Measurements from ENCODE around the gene SCAP.

SCAP gene

DNA sequence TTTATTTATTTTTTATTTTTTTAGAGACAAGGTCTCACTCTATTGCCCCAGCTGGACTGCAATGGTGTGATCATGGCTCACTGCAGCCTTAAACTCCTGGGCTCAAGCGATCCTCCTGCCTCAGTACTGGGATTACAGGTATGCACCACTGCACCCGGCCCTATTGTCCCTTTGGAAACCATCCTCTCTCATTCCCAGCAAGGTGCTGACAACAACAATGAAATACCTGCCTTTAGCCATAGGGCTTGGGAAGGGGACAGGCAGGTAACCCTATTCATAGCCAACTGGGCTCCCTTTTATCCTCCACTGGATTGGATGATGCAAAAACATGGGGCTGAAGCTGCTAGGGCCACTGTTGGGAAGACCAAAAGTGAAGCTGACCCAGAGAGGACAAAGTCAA is 43.1 kb downstream of the SCAP start:
- TF ChIP-seq, protein P1, sequence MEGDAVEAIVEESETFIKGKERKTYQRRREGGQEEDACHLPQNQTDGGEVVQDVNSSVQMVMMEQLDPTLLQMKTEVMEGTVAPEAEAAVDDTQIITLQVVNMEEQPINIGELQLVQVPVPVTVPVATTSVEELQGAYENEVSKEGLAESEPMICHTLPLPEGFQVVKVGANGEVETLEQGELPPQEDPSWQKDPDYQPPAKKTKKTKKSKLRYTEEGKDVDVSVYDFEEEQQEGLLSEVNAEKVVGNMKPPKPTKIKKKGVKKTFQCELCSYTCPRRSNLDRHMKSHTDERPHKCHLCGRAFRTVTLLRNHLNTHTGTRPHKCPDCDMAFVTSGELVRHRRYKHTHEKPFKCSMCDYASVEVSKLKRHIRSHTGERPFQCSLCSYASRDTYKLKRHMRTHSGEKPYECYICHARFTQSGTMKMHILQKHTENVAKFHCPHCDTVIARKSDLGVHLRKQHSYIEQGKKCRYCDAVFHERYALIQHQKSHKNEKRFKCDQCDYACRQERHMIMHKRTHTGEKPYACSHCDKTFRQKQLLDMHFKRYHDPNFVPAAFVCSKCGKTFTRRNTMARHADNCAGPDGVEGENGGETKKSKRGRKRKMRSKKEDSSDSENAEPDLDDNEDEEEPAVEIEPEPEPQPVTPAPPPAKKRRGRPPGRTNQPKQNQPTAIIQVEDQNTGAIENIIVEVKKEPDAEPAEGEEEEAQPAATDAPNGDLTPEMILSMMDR (IDR thresholded peaks at IDR 0.05; ENCODE audit: low read depth, low read length, missing control alignments) = no peak
- no peak for DNase-seq

DNA sequence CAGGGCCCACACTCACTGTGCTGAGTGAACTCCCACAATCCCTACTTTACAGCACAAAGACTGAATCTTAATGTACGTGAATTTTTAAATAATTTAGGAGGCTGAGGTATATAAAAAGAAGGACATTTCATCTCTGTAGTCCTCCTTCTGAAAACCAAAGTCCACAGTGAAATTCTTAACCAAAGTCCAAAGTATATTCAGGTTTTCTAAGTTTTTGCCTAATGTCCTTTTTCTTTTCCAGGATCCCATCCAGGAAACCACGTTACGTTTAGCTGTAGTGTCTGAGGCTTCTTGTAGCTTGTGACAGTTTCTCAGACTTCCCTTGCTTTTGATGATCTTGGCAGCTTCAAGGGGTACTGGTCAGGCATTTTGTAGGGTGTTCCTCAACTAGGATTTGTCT is 44.5 kb downstream of the SCAP start:
- Histone ChIP-seq H3K36me3 (replicated peaks) (peaks cover 5% of the 10 kb centered on the region), H3K27me3 (replicated peaks) (no peaks in the 10 kb centered on the region), H3K27ac (no peak overlapping the region), H3K4me3 (ENCODE audit: low read depth, low read length) (no peak overlapping the region)
- in situ Hi-C loops (cut with HindIII; ENCODE audit: low pct_ligation_motif_present, low sequenced_read_pairs) = no loop called here
- TF ChIP-seq, protein P1 (IDR thresholded peaks at IDR 0.05; ENCODE audit: low read depth, low read length, missing control alignments) = no peak
- no peak for DNase-seq

More for the DNA sequence above, 43.1 kb downstream of the SCAP start:
- Histone ChIP-seq H3K36me3 (replicated peaks) (peaks cover 5% of the 10 kb centered on the region), H3K27ac (no peak overlapping the region), H3K27me3 (replicated peaks) (no peaks in the 10 kb centered on the region), H3K4me3 (ENCODE audit: low read depth, low read length) (no peak overlapping the region)
- in situ Hi-C loops (cut with HindIII; ENCODE audit: low pct_ligation_motif_present, low sequenced_read_pairs) = no loop called here

DNA sequence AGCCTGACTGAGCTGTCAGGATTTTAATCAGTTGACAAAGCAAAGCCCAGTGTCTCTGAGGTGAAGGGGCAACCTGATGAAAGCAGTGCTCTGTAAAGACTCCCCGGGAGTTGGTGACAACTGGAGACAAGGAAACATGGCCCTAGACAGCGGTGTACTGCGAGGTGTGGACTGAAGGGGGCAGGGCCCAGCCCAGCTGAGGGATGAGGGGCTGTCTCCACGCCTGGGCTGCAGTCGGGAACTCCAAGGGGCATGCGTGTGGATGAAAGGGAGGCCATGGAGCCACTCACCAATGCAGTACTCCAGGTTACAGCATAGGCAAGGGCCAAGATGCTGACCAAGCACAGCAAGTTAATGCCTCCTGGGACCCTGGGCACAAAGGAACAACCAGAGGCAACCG is 45.1 kb downstream of the SCAP start:
- no peaks in the 10 kb centered on the region for H3K27me3 ChIP-seq (replicated peaks)
- H3K27ac ChIP-seq = no peak overlapping the region
- H3K4me3 ChIP-seq (ENCODE audit: low read depth, low read length) = no peak overlapping the region
- H3K36me3 ChIP-seq (replicated peaks) = peaks cover 5% of the 10 kb centered on the region
- TF ChIP-seq, protein P1 (IDR thresholded peaks at IDR 0.05; ENCODE audit: low read depth, low read length, missing control alignments) = no peak
- in situ Hi-C loops (cut with HindIII; ENCODE audit: low pct_ligation_motif_present, low sequenced_read_pairs) = no loop called here
- DNase-seq = no peak

DNA sequence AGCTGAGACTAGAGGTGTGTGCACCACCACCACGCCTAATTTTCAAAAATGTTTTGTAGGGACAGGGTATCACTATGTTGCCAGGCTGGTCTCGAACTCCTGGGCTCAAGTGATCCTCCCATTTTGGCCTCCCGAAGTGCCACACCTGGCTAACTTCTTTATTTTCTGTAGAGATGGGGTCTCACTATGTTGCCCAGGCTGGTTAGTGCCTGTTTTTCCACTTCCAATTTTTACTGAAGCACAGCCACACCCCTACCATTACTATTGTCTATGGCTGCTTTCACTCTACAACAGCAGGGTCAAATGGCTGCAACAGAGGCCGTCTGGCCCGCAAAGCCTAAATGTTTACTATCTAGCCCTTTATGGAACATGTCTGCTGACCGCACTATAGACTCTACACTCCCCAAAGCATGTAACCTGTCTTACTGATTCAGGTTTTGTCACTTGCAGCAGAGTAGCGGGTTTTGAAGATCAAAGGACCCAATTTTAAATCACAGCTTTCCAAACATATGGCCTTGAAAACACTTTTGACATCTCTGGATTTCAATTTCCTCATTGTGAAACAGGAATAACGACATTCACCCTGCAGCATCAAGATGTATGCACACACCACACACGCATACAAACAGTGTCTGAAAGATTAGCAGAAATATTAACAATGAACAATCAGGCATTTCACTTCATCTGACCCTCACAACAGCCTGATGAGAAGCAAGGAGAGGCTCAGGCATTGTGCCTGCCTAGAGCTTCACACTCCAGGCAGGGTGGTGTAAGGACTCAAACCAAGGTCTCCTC is 46.1 kb downstream of the SCAP start:
- H3K36me3 ChIP-seq (replicated peaks) = peaks cover 5% of the 10 kb centered on the region
- no peak for DNase-seq
- TF ChIP-seq, protein P1 (IDR thresholded peaks at IDR 0.05; ENCODE audit: low read depth, low read length, missing control alignments) = no peak
- no peak overlapping the region for H3K4me3 ChIP-seq (ENCODE audit: low read depth, low read length)
- in situ Hi-C loops (cut with HindIII; ENCODE audit: low pct_ligation_motif_present, low sequenced_read_pairs) = no loop called here
- H3K27me3 ChIP-seq (replicated peaks) = no peaks in the 10 kb centered on the region
- no peak overlapping the region for H3K27ac ChIP-seq

DNA sequence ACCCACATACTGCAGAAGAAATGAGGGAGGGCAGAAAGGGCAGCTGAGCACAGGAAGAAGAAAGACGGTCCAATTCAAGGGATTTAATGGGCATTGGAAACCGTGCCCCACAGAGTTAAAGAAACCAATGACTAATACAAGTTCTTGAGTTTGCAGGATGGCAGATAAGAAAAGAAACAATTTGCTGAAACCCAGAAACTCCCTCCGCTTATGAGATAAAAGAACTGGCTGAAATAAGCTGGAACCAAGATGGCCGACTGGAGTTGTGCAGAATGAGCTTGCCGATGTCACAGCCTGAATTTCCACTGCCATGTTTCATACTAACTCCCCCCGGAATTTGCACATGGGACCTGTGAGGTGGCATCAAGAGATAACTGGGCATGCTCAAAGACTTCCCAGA is 47.1 kb downstream of the SCAP start:
- TF ChIP-seq, protein P1 (IDR thresholded peaks at IDR 0.05; ENCODE audit: low read depth, low read length, missing control alignments) = no peak
- Histone ChIP-seq H3K36me3 (replicated peaks) (no peaks in the 10 kb centered on the region), H3K27me3 (replicated peaks) (no peaks in the 10 kb centered on the region), H3K27ac (no peak overlapping the region), H3K4me3 (ENCODE audit: low read depth, low read length) (no peak overlapping the region)
- in situ Hi-C loops (cut with HindIII; ENCODE audit: low pct_ligation_motif_present, low sequenced_read_pairs) = no loop called here
- DNase-seq = no peak

DNA sequence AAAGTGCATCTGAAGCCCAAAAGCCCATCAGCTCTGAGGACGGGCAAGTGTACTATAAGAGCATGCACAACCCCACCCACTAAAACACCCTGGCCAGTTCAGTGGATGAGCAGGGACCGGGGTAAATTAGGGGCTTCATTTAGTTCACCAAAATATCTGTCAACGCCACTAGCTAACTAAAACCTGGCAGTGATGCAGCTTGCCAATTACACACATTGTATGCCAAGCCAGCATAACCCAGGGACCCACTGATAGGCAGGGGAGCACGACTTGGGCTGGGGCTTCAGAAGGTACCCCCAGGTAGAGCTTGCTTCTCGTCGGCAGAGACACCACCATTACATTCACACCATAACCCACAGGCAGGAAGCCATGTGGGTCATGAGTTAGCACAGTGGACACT is 47.9 kb downstream of the SCAP start:
- H3K27ac ChIP-seq = no peak overlapping the region
- H3K27me3 ChIP-seq (replicated peaks) = no peaks in the 10 kb centered on the region
- H3K4me3 ChIP-seq (ENCODE audit: low read depth, low read length) = no peak overlapping the region
- no peaks in the 10 kb centered on the region for H3K36me3 ChIP-seq (replicated peaks)
- TF ChIP-seq, protein P1 (IDR thresholded peaks at IDR 0.05; ENCODE audit: low read depth, low read length, missing control alignments) = no peak
- in situ Hi-C loops (cut with HindIII; ENCODE audit: low pct_ligation_motif_present, low sequenced_read_pairs) = no loop called here
- DNase-seq = no peak

Data from brain microvascular endothelial cell (primary cell).